NCI-H1417 (cell line): Measurements from ENCODE around the gene SEC16A.

Experiments used
- DNase-seq, 3 experiments: peaks; one replicate each; lab custom pipeline; 2025; lab: John Stamatoyannopoulos, UW

Gene SEC16A

GRCh38 chr9:136486823-136487620 is 4.2 kb upstream of the SEC16A start:
- no peak for DNase-seq

- no peak for DNase-seq
These were observed 3.3 kb upstream of the SEC16A start for GRCh38 chr9:136486131-136486530.

GRCh38 chr9:136485049-136486045 is 2.5 kb upstream of the SEC16A start:
- peak; percentile 29 to 92 (median 79) for DNase-seq

DNA sequence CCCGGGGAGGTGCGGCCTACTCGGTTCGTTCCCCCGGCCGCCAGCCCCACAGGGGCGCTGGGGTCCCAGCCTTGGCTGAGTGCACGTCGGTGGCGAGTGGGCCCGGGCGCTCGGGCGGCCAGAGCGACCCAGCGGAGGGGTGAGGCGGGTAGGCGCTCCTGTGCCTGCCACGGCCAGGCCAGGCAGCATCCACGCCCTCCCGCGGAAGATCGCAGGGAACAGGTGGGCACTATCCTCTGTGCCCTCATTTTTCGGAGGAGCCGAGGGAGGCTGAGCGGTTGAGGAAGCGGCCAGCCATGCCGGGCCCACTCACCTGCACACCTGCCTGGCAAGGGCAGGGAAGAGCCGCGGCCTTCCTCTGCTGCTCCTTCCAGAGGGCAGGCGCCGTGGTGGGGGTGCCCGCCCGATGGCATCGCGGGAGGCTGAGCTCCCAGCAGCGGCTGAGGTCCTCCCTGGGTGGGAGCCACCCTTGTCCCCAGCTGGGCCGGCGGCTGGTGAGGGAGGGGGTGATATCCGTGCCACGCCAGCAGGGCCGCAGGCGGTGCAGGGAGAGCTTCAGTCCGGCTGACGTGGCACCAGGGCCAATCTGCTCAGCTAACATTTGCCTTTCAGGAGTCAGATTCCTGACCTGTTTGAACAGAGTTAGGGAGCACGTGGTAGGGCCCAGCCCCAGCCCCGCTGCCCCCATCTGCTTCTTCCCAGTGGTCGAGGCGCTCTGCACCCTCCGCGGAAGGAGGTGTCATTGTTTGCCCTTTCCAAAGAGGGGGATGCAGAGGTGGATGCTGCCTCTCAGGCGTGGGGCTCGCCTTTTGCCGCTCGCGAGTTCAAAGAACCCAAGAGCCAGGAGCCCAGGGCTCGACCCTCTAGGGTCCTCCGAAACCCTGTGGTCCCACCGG is 1.6 kb upstream of the SEC16A start:
- DNase-seq: peak in 2 of 3 experiments; percentile 66 to 77

DNA sequence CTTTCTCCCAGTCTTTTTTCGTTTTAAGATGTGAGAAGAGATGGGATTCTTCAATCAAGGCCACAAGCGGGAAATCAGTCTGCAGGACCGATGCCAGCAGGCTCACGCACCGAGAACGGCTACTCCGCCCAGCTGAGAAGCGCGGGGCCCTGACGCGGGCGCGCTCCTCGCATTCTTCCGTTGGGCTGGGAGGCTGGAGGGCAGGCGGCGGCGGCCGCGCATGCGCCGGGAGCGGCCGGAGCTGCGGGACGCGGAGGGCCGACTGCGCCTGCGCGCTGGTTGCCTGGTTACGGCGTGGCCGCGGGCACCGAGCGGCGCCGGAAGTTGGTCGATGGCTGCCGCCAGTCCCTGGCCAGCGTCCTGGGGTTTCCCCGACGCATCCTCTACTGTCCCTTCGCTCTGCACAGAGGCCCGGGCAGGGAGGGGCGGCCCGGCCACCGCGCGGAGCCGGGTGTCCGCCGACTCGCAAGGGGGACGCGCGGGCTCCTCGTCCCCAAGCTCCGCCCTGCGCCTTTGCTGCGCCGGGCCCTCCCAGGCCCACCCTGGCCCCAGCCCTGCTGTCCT is 831 bp upstream of the SEC16A start:
- DNase-seq: peak; percentile 82 to 98 (median 96)

DNA sequence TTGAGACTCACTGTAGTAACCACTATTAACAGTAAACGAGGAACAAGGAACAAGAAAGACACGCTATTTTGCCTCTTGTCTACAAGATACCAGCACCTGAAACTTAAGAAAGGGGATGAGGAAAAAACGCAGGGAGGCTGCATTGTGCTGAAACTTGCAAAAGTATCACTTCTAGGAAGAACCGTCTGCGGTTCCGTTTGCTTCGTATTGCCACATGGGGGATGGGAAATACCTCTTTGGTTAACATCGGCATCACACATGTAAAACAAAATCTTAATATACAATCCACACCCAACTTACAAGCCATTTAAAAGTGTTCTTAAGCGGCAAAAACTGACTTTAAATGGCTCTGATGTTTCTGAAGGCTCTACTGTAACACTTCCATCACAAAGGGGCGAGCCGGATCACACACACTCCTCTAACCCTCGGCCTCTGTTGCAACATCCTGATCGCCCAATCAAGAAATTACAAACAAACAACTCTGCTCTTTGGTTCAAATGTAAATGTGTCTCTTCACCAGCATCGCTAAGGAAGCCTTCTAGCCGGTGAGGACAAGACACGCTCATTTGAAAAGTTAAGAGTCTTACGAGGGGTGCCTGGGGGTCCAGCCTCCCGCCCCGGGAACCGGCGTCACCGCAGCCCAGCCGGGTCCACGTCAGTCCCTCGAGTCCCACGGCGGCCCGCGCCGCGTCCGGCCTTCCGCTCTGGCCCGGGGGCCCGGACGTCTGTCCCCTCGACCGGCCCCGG is 621 bp downstream of the SEC16A start:
- DNase-seq: peak in 1 of 3 experiments; percentile 70

DNA sequence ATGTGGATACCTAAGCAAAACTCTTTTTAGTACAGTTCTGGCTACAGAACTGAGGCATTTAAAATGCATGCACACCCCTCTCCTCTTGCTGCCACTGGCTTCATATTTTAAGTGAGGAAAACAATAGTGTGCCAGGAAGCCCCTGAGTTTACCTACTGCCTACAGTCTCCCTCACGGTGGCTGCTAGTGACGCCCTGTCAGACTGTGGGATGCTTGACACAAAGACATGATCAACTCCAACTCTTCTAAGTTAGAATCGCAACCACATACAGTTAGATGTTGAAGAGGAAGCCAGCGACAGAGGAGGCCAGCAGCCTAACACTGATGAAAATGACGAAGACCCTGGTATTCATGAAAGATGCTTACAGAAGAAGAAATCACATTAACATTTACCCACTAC is 1.3 kb downstream of the SEC16A start:
- no peak for DNase-seq

- DNase-seq: no peak
These were observed 6.3 kb downstream of the SEC16A start for GRCh38 chr9:136476369-136477150.

GRCh38 chr9:136474974-136475865 is 7.6 kb downstream of the SEC16A start:
- no peak for DNase-seq

GRCh38 chr9:136474021-136474640 is 8.7 kb downstream of the SEC16A start:
- no peak for DNase-seq

DNA sequence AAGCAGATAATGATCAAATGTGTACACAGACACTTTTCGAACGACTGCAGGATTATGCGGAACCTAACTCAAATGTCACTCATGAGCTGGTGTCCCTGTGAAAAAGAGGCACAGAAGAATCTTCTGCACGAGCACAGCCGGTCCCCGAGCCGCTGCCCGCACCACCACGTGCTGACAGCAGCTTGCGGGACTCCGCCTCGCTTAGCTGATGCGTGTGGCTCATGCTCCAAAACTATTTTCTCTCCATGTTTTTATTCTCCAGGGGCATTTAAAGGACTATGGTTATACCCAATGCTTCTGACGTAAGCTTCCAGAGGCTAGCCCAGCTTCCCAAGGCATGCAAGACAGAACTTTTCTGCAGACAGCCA is 9.5 kb downstream of the SEC16A start:
- DNase-seq: no peak

GRCh38 chr9:136472640-136473353 is 10.0 kb downstream of the SEC16A start:
- DNase-seq: no peak

DNA sequence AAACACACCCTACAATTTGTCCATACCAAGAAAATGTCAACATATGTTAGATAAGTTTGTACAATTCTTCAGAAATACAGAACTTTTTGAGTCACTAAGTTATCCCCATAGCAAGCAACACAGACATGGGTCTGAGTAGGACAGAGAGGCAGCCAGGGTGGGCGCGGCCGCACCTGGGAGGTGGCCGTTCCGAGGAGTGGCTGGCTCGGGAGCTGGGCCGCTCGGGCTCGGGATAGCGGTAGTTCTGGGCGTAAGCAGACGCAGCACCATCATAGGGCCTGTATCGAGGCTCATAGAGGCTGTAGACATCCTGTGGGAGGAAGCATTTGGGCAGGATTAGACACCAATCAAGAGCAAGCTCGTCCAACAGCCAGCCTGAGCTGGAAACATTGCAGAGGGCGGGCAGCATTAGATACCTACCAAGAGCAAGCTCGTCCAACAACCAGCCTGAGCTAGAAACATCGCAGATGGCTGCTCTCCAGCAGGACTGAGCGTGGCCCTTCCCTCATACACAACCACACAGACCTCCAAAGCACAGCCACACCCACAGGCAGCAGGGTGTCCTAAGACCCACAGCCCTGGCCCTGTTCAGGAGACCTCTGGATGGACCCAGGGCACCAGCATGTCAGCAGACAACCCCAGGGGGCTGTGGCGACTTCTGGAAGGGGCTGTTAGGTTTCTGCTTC is 10.9 kb downstream of the SEC16A start:
- DNase-seq: no peak

- DNase-seq: no peak
These were observed 11.9 kb downstream of the SEC16A start for GRCh38 chr9:136470792-136471469.

GRCh38 chr9:136470356-136470755 is 12.5 kb downstream of the SEC16A start:
- DNase-seq: no peak

DNA sequence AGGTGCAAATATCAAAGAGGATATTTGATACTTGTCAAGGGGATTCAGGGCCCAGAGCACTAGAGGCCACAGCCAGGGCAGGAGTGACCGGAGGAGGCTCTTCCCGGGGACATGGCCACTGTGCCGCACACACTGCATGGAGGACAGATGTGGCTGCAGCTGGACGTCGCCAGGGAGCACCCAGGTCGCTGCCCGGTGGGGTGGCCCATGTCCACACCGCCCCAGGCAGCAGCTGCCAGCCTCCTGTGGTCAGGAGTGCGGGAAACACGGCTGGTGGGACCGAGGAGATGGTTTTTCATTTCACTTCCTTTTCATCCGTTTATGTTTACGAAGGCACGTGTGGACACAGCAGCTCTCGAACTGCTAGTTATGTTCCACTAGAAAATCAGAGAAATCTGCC is 15.1 kb downstream of the SEC16A start:
- DNase-seq: no peak

DNA sequence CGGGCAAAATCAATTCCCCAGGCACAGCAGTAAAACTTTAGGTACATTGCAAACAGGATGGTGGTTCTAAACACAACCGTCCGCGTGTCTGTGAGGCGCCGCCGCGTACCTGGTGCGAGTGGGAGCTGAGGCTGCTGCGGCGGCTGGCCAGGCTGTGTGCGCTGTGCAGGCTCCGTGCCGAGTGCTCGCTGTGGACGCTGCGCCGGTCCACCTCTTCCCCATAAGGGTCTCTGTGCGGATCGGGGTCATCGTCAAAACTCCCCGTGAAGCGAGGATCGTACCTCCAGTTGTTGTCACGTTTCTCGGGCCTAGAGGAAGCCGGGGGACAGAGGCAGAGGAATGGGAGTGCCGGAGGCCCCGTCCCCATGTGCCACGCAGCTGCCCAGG is 16.7 kb downstream of the SEC16A start:
- DNase-seq: no peak
